Measurements from ENCODE around the gene FAM120B.
"Not testable (repeated sequence)": the region's sequence is repeated elsewhere in the genome, so short reads cannot be mapped to it uniquely, and the experiment has no call there.

Gene FAM120B

DNA sequence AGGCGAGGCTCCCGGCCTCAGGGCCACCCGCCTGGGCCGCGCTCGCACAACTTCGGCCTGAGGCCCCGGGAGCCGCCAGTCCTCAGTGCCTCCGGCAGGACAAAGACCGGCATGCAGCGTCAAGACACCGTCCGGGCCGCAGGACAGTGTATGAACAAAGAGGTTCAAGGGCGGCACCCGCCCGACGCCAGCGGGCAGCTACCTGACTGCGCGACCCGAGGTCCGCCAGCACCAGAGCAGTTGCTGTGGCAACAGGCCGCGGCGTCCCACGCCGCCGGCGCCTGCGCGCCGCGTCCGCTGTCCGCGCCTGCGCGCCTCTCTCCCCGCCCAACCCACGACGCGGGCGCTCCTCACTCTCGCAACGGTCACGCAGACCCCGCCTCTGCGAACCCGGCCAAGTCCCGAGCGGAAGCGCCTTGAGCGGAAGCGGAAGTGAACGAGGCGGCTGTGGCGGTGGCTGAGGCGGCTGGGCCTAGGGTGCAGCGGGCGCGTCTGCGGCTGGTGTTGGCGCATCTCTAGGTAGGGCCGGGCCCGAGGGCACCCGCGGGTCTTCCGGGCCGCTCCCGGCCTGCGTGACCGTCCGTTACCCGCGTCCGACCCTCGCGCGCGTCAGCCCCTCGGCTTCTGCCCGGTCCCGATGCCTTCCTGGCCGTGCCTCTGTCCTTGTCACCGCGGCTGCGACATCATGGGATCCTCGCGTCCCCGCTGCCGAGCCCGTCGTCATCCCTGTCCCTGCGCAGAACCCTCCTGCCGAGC is at the start of gene FAM120B:
FAM120B (plus strand) TSS at position 435 of the 756 bp plus-strand sequence. CDS start 10,633 bp downstream, outside the sequence.
- peak; percentile 95 for DNase-seq

DNA sequence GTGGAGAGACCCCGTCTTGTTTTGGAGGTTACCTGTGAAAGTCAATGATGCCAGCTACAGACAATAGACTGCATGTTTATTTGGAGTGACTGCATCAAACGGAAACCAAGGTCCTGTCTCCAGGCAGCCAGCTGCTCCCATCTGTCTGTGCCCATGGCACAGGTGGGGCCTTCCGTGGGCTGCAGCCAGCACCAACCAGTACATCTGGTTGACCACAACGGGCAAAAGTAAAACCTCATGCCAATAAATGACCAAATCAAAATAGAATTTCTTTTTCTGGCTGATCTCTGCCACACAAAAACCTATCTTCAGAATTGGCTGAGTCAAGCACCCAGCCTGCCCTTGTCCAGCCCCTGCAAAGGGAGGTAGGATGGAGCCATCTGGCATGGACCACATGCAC is 49.2 kb upstream of the FAM120B start:
- no peak for DNase-seq

- no peak for DNase-seq
These were observed 48.2 kb upstream of the FAM120B start for GRCh38 chr6:170258407-170258806.

DNA sequence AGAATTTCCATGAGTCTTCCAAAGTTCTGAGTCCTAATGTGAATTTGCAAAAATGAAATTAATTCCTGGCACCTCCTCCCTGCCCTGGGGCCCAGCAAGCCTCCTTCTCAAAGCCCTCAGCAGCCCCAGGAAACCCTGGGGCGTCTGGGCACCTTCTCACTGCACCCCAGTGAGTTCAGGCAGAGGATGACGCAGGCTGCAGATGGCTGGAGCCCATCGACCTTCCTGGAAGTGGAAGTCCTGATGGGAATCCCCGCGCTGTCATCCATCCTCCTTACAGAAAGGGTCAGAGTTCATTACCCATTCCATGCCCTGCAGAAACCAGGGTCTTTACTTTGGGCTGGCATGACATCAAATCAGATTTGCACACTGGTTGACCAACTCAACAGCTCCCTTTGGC is 47.3 kb upstream of the FAM120B start:
- DNase-seq: no peak

- peak; percentile 70 for DNase-seq
These were observed 45.9 kb upstream of the FAM120B start for GRCh38 chr6:170260686-170261085.

DNA sequence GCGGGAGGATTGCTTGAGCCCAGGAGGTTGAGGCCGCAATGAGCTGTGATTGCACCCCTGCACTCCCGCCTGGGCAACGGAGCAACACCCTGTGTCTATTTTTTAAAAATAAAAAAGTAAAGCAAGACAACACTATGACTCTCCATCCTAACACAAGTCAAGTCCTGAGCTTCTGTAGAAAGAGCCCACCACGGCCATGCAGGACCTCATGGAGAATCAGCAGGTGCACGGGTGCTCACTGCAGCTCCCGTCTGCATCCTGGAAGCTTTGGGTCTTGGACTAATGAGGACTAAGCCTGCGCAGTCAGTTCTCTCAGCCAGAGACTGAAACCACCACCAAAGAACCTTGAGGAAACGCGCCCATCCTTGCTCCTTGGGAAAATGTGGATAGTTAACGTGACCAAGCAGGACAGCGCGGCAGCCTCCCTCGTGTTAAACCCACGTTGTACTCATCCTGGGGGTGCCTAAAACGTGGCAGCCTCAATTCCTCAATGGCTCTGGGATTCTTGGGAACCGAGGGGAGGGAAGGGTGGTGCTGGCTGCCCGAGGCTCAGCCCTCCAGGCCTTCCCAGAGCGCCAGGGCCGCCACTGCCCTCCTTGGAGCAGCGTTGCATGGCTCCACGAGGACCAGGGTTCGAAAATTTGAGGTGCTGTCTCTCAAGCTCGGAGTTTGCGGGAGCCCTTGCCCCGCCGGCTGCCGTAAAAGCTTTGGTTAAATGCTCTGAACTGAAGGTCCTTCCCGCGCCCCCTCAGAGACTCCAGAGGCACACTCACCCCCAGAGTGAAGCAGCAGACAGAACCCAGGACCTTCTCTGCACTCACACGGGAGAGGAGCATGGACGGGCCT is 44.7 kb upstream of the FAM120B start:
- DNase-seq: no peak

DNA sequence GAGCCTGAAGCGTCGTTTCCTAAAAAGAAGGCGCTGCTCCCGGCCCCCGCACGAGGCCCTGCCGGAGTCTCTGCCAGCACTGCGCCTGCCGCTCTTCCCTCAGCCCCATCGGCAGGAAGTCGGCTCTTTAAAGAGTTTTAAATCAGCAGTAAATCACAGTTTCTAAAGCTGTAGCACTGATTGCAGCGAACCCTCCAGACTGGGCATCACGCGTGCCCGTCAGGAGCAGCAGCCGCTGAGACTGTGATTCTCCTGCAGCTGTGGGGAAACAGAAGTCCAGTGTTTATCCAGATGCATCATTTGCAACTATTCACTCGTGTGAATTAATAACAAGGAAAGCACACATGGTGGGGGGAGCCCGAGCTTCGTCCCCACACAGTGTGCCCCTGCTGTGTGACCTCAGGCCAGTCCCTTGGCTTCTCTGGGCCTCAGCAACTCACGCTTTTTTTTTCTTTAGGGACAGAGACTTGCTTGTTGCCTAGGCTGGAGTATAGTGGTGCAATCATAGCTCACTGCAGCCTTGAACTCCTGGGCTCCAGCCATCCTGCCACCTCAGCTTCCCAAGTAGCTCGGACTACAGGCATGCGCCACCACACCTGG is 44.0 kb upstream of the FAM120B start:
- no peak for DNase-seq

- DNase-seq: no peak
These were observed 43.1 kb upstream of the FAM120B start for GRCh38 chr6:170263410-170263809.

DNA sequence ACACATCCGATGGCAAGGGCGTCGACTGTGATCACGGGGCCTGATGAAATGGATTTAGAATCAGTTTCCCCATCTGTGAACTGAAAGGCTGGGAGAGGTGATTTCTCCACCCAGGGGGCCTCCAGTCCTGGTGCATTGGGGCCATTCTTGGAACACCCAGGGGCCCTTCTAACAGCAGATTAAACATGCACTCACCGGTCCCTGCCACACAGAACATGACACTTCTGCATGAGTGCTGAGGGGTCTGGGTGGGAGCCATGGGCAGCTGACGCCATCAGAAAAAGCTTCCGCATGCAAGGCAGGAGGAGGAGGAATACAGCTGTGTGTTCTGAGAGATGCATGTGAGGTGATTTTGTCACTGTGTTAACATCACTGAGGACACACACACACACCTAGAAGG is 42.5 kb upstream of the FAM120B start:
- no peak for DNase-seq

DNA sequence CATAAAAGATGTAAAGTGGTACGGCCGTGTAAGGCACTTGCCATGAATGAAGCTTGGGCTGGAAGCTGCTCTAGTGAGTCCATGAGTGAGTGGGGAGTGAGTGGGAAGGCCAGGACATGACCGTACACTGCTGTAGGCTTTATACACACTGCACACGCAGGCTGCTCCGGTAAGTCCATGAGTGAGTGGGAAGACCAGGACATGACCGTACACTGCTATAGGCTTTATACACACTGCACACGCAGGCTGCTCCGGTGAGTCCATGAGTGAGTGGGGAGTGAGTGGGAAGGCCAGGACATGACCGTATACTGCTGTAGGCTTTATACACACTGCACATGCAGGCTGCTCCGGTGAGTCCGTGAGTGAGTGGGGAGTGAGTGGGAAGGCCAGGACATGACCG is 41.9 kb upstream of the FAM120B start:
- not testable (repeated sequence) for DNase-seq

DNA sequence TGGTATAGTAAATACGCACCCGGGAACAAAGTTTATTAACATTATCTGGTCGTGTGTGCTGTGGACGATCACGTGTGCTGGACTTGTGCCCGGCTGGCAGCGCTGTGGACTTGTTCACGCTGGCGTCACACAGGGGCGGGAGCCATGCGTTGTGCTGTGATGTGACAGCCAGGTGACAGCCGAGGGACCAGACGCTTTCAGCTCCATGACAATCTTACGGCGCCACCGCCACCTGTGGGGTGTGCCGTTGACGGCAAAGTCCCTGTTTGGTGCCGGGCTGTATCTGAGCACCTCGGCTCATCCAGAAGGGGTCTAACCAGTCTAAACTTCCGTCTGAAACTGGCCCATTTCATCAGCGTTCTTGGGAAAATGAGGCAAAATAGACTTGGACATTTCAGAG is 40.9 kb upstream of the FAM120B start:
- no peak for DNase-seq

DNA sequence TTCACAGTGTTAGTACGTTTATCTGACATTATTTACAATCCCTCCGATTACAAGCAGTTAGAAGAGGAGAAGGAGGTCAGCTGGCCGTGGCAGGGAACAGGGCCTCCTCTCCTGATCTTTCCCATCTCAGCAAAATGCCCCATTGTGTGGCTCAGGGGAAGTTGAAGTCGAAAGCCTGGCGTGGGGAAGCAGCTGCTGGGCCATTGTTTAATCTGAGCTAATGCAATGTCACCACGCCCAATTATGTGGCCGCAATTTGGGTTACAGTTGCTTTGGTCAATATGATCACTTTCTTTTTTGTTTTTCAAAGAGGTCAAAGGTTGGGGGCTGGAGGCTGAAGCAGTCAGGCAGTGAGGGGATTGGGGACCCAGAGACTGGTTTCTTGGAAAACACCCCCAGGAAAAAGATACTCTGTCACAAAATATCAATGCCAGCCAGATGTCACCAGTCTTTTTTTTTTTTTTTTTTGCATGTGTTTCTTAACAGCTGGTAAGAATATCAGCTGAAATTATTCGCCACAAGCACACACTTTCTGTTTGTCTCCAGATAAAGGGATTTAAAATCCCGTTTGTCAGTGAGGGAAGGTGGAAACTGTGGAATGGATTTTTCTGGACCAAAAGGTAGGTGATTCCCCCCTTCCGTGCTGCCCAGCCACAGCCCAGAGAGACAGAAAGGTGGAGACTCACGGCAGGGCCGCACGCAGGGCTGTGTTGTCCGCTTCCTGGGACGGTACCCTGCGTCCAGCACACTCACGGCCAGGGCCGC is 40.3 kb upstream of the FAM120B start:
- DNase-seq: no peak

- no peak for DNase-seq
These were observed 38.9 kb upstream of the FAM120B start for GRCh38 chr6:170267688-170268087.

- no peak for DNase-seq
These were observed 38.1 kb upstream of the FAM120B start for GRCh38 chr6:170268216-170269129.

DNA sequence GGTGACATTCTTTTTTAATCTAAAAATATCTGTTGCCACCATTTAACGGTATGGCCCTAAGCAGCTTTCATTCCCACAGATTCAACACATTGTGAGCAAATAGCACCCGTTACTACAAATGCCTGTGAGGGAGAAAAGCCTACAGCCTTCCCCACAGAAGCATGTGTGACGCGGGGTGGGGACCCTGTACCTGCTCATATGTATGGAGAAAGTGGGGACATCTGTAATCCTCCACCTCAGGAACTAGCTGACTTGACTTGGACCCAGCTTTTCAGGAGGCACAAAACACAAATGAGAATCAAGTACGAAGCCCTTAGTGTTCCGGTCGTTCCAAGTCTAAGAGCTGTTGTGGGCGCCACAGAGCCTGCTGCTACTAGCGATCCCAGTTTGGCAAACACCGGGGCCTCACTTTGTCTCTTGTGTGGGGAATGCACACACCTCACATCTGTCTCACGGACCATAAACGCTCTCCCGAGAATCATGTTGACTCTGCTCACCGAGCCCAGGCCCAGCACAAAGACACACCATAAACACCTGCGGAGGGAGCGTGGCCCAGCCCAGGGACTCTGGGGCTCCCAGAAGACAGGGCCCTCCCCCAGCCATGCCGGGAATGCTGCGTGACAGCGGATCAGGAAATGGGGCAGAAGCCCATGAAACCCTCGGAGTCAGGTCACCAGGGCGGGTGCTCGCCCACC is 37.3 kb upstream of the FAM120B start:
- no peak for DNase-seq

DNA sequence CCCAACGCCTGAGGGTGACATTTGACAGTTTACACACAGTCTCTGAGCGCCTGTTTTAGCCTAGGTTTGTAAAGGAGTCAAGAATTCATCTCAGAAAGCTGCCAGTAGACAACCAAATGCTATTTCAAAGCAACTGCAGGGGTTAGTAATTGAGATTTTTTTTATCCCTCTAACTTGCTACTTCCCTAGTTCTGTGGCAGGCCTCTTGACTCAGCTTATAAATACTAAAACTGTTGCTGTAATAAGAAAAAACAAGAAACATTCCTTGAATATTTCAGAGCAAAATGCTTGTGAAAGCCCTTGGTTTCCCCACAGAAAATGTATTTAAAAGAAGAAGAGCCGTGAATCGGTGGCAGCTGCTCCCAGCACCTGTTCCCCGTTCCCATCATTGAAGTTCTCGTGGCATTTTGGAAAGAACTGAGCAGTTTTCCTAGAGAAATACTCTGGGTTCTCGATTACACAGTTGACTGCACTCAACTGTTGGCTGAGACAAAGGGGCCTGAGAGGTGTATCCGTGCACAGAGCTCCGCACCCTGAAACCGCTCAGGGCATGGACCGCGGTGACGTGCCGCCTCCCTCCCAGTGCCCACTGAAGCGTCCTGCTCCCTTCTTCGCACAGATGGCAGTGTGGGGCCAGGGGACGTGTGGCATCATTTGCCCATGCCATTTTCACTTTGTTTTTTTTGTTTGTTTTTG is 36.6 kb upstream of the FAM120B start:
- no peak for DNase-seq

GRCh38 chr6:170270984-170271593 is 35.5 kb upstream of the FAM120B start:
- no peak for DNase-seq

DNA sequence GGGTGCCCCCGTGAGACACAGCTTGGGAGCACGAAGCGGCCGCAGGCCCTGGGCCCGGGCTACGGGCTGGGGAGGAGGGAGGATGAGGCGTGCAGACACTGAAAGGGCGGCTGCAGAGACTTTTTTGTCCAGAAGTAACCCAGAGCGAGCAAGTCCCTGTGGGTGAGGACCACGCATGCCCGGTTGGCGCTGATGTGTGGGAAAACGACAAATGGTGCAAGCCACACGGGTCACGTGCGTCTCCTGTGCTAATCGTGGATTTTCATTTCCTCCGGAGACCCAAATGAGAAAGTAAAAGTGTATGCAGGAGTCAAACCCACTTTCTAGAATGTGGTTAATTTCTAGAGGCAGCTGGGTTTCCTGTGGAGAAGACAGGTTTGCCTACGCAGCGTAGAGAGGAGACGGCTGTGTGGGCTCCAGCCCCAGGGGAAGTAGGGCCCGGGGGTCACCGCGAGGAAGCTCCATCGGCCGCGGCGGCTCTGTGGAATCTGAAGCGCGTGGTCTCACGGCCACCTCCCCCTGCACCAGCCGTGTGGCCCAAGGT is 34.7 kb upstream of the FAM120B start:
- DNase-seq: no peak

- no peak for DNase-seq
These were observed 34.1 kb upstream of the FAM120B start for GRCh38 chr6:170272341-170273065.
